Kidney epithelial cell (primary cell): ENCODE results near the gene GNA15. TPM values are rescaled to one million over a fixed set of nuclear protein-coding genes. Genes with fewer than 3 reads are reported as not detected.

Source experiments
- DNase-seq: peaks from one replicate; pipeline ENCODE4 v3.0.0-alpha.2; 2010; ENCODE audit warnings: low read depth
- H3K27me3 ChIP-seq: 2 replicates; pipeline ENCODE4 v1.6.0; 2011; ENCODE audit warnings: low read length; ENCODE audit not compliant: control insufficient read depth, insufficient read depth
- H3K36me3 ChIP-seq: 2 replicates; pipeline ENCODE4 v1.5.1; 2011; ENCODE audit warnings: low read length; ENCODE audit not compliant: control insufficient read depth, insufficient read depth
- H3K4me3 ChIP-seq: 2 replicates; pipeline ENCODE4 v1.5.1; 2011; ENCODE audit warnings: low read depth, mild to moderate bottlenecking, control low read depth, low read length
- total RNA-seq: library from RNA; depleted of rRNA; stranded (reverse); fragments of >200 nt; gene quantifications from 2 replicates; pipeline ENCODE4 v1.2.3, GENCODE V29; 2015
- TF ChIP-seq, protein P1 (sequence below): IDR thresholded peaks from 2 replicates; pipeline ENCODE4 v1.5.1; 2011; ENCODE audit warnings: mild to moderate bottlenecking, moderate library complexity, low read length, control low read depth, inconsistent platforms; ENCODE audit not compliant: insufficient read depth, poor library complexity, severe bottlenecking

GNA15 gene
- total RNA-seq, 1 donor from 2014 or later, result 2.3 TPM

DNA sequence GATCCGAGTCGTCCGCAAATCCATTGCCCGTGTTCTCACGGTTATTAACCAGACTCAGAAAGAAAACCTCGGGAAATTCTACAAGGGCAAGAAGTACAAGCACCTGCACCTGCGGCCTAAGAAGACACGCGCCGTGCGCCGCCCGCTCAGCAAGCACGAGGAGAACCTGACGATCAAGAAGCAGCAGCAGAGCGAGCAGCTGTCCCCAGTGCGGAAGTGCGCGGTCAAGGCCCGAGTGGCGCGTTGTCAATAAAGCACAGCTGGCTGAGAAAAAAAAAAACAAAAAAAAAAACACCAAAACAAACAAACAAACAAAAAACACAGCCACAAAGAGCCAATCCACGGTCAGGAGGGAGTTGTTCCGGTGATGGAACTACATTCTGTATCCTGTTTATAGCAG, 4.7 kb upstream of the GNA15 start:
- no peak overlapping the region for H3K4me3 ChIP-seq
- no peaks in the 10 kb centered on the region for H3K27me3 ChIP-seq
- TF ChIP-seq, protein P1, sequence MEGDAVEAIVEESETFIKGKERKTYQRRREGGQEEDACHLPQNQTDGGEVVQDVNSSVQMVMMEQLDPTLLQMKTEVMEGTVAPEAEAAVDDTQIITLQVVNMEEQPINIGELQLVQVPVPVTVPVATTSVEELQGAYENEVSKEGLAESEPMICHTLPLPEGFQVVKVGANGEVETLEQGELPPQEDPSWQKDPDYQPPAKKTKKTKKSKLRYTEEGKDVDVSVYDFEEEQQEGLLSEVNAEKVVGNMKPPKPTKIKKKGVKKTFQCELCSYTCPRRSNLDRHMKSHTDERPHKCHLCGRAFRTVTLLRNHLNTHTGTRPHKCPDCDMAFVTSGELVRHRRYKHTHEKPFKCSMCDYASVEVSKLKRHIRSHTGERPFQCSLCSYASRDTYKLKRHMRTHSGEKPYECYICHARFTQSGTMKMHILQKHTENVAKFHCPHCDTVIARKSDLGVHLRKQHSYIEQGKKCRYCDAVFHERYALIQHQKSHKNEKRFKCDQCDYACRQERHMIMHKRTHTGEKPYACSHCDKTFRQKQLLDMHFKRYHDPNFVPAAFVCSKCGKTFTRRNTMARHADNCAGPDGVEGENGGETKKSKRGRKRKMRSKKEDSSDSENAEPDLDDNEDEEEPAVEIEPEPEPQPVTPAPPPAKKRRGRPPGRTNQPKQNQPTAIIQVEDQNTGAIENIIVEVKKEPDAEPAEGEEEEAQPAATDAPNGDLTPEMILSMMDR, result no peak
- DNase-seq, result no peak
- H3K36me3 ChIP-seq, result no peaks in the 10 kb centered on the region

DNA sequence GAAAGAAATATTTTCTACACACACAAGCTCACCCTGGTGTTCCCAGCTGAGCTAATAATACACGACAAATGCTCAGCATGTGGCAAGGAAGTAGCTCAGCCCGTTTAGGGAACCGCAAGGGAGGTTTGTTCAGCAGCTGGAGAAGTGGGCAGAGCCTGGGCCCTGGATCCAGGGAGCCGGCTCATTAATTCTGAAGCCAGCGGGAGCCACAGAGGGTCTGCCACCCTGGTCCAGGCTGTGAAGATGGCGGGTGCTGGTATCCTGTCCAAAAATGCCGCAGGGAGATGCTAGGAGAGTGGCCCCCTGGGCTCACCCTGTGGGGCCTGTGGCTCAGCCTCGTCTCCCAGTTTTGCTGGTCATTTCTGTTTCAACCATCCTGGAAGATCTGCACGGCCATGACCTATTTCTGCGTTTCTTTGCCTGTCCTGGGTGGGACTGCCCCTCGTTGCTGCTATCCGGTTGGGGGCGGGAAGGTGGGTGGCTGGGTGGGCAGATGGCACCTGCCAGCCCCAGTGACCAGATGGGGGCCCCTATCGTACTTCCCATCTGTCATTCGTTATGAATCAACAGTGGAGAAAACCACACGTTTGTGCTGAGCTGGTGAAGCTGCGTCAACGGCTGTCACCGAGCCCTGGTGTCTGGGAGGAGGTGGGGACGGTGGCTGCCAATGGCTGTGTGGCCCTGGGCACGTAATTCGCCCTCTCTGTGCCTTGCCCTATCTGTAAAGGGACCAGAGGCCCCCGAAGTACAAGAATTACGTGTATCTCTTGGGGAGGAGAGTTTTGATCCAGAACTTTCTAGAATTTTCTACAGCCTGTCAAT, 2.7 kb upstream of the GNA15 start:
- H3K36me3 ChIP-seq, result no peaks in the 10 kb centered on the region
- TF ChIP-seq, protein P1, result no peak
- no peak overlapping the region for H3K4me3 ChIP-seq
- no peaks in the 10 kb centered on the region for H3K27me3 ChIP-seq
- DNase-seq, result peak; percentile 49

DNA sequence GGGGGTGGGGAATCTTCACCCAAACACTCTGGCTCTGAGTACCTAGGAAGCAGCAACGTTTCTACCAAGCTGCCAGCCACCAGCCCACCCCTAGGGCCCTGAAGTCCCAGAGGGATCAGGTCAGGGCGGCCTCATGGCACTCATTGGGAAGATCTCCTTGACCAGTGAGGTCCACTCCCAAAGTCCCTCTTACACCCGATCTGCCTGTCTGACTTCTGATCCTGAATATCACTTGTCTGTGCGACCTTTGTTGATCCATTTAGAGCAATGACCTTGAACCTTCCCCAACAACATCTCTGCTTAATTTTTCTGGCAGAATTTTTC, 2.1 kb upstream of the GNA15 start:
- DNase-seq, result no peak
- H3K4me3 ChIP-seq, result no peak overlapping the region
- TF ChIP-seq, protein P1, result no peak
- H3K36me3 ChIP-seq, result no peaks in the 10 kb centered on the region
- no peaks in the 10 kb centered on the region for H3K27me3 ChIP-seq

DNA sequence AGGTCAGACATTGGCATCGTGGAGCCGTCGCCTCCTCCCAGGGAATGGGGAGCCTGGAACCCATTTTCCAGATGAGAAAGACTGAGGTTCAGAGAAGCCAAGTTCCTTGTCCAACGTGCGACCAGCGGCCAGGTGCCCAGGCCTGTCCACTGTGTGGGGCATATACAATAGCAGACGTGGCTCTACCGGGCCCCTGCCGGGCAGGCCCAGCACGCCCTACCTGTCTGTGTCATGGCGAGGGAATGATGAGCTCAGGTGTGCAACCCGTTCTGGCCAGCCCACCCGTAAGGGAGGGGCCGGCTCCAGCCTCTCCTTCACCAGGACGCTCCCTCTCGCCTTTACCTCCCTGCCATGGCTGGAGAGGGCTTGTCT, 837 bp downstream of the GNA15 start:
- DNase-seq, result no peak
- TF ChIP-seq, protein P1, result no peak
- no peaks in the 10 kb centered on the region for H3K27me3 ChIP-seq
- no peaks in the 10 kb centered on the region for H3K36me3 ChIP-seq
- H3K4me3 ChIP-seq, result no peak overlapping the region

DNA sequence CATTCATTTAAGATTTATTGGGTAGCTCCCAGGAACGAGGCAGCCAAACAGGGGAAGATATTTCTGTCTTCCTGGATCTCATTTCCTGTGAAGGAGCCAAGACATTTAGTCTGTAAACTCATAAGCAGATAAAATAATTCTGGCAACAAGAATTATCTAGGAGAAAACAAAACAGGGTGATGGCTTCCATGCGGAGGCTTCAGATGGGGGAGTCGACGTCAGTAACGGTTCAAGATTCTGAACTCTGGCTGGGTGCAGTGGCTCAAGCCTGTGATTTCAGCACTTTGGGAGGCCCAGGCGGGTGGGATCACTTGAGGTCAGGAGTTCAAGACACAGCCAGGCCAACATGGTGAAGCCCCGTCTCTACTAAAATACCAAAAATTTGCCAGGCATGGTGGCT, 1.3 kb downstream of the GNA15 start:
- no peak for DNase-seq
- H3K36me3 ChIP-seq, result no peaks in the 10 kb centered on the region
- TF ChIP-seq, protein P1, result no peak
- H3K4me3 ChIP-seq, result no peak overlapping the region
- no peaks in the 10 kb centered on the region for H3K27me3 ChIP-seq

DNA sequence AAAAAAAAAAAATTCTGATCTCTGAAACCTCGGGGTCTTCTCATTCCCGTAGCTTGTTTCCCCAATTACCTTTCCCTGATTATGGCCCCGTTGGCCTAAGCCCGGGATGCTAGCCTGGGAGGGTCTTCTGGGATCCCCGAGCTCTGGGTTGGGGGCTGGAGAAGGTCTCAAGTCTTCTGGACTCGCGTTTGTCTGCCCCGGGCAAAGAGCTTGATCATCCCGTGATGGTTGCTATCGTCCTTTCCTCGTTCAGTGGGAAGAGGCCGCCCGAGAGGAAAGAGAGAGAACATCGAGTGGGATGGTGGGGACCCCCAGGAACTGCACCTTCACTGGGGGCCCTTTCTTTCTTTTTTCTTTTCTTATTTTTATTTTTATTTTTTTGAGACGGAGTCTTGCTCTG, 2.4 kb downstream of the GNA15 start:
- no peaks in the 10 kb centered on the region for H3K27me3 ChIP-seq
- H3K36me3 ChIP-seq, result no peaks in the 10 kb centered on the region
- H3K4me3 ChIP-seq, result no peak overlapping the region
- TF ChIP-seq, protein P1, result no peak
- DNase-seq, result no peak
